Measurements from ENCODE around the gene TIMD4.

DNA sequence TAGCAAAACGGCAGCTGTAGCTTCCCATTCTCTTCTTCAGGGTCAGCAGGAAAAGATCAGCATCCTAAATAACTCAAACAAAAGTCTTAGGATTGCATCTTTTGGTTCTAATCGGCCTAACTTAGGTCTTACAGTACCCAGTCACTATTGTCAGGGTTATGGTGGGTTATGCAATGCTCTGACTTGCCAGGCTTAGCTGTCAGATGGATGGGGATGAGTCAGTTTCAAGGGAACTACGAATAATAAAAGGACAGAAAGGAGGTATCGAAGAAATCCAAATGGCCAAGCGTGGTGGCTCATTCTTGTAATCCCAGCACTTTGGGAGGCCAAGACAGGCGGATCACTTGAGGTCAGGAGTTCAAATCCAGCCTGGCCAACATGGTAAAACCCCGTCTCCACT is 66.5 kb downstream of the TIMD4 start:
- TF ChIP-seq CTCF (IDR thresholded peaks at IDR 0.05 in 2 of 3, conservative IDR thresholded peaks at IDR 0.05 in 1 of 3; ENCODE audit: insufficient read depth in 2 of 3, low read depth in 1 of 3, low read length in 3 of 3) (no peak), ESRRA (IDR thresholded peaks at IDR 0.05; ENCODE audit: borderline replicate concordance, low read depth) (no peak), POLR2A (conservative IDR thresholded peaks at IDR 0.05) (no peak), POLR2AphosphoS5 (IDR thresholded peaks at IDR 0.05; ENCODE audit: control insufficient read depth, insufficient read depth, low read depth, low read length) (no peak), MAFK (IDR thresholded peaks at IDR 0.05; ENCODE audit: low read length) (no peak), CBX5 (IDR thresholded peaks at IDR 0.05; ENCODE audit: borderline replicate concordance, low read depth) (no peak), CBFA2T3 (IDR thresholded peaks at IDR 0.05) (no peak), U2AF2 (optimal IDR thresholded peaks at IDR 0.05; ENCODE audit: low read depth, low read length) (no peak), BCLAF1 (IDR thresholded peaks at IDR 0.05; ENCODE audit: borderline replicate concordance in 1 of 2, control insufficient read depth in 1 of 2, low read depth in 2 of 2, low read length in 1 of 2) (no peak), GABPA (tag; conservative IDR thresholded peaks at IDR 0.05; ENCODE audit: low read depth) (no peak), ZNF830 (CRISPR knock-in tag; IDR thresholded peaks at IDR 0.05) (no peak), PTBP1 (IDR thresholded peaks at IDR 0.05; ENCODE audit: low read depth, low read length) (no peak)
- TF ChIP-seq, protein P1, sequence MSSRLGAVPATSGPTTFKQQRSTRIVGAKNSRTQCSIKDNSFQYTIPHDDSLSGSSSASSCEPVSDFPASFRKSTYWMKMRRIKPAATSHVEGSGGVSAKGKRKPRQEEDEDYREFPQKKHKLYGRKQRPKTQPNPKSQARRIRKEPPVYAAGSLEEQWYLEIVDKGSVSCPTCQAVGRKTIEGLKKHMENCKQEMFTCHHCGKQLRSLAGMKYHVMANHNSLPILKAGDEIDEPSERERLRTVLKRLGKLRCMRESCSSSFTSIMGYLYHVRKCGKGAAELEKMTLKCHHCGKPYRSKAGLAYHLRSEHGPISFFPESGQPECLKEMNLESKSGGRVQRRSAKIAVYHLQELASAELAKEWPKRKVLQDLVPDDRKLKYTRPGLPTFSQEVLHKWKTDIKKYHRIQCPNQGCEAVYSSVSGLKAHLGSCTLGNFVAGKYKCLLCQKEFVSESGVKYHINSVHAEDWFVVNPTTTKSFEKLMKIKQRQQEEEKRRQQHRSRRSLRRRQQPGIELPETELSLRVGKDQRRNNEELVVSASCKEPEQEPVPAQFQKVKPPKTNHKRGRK (tag; IDR thresholded peaks at IDR 0.05) = no peak
- TF ChIP-seq, protein P2, sequence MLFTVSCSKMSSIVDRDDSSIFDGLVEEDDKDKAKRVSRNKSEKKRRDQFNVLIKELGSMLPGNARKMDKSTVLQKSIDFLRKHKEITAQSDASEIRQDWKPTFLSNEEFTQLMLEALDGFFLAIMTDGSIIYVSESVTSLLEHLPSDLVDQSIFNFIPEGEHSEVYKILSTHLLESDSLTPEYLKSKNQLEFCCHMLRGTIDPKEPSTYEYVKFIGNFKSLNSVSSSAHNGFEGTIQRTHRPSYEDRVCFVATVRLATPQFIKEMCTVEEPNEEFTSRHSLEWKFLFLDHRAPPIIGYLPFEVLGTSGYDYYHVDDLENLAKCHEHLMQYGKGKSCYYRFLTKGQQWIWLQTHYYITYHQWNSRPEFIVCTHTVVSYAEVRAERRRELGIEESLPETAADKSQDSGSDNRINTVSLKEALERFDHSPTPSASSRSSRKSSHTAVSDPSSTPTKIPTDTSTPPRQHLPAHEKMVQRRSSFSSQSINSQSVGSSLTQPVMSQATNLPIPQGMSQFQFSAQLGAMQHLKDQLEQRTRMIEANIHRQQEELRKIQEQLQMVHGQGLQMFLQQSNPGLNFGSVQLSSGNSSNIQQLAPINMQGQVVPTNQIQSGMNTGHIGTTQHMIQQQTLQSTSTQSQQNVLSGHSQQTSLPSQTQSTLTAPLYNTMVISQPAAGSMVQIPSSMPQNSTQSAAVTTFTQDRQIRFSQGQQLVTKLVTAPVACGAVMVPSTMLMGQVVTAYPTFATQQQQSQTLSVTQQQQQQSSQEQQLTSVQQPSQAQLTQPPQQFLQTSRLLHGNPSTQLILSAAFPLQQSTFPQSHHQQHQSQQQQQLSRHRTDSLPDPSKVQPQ (CRISPR knock-in tag; IDR thresholded peaks at IDR 0.05; ENCODE audit: borderline replicate concordance) = no peak
